OCI-LY3 (cell line): Measurements from ENCODE around the gene PNPLA2.

ENCODE experiments used
- H2AFZ ChIP-seq: fragments of 200-600, 300-600 bp; shearing (Covaris generic); 2 replicates; pipeline ENCODE4 v1.6.0; 2014; ENCODE audit warnings: antibody characterized with exemption, low read depth, low read length
- H3K27ac ChIP-seq: fragments of 200-600, 300-600 bp; sonication (generic); 2 replicates; pipeline ENCODE4 v1.5.1; 2014; ENCODE audit warnings: mild to moderate bottlenecking, low read length, moderate library complexity, mixed read lengths
- H3K27me3 ChIP-seq: fragments of 200-600, 300-600 bp; sonication (generic); 2 replicates; pipeline ENCODE4 v1.6.1; 2014; ENCODE audit warnings: low read depth, low read length, mixed read lengths
- H3K36me3 ChIP-seq: fragments of 200-600, 300-600 bp; sonication (generic); replicated peaks from 2 replicates; pipeline ENCODE3; 2014; ENCODE audit warnings: low read depth, low read length, mixed read lengths
- H3K4me1 ChIP-seq: fragments of 300-600, 200-600 bp; sonication (generic); 2 replicates; pipeline ENCODE4 v1.6.1; 2014; ENCODE audit warnings: low read length, mixed read lengths
- H3K4me2 ChIP-seq: fragments of 200-600, 300-600 bp; sonication (generic); 2 replicates; pipeline ENCODE4 v1.6.1; 2014; ENCODE audit warnings: low read length, mixed read lengths
- H3K4me3 ChIP-seq: fragments of 300-600, 200-600 bp; sonication (generic); 2 replicates; pipeline ENCODE4 v1.5.1; 2014; ENCODE audit warnings: antibody characterized with exemption, mild to moderate bottlenecking, low read length, moderate library complexity
- H3K79me2 ChIP-seq: fragments of 300-600, 200-600 bp; shearing (Covaris generic); 2 replicates; pipeline ENCODE4 v1.6.1; 2014; ENCODE audit warnings: mild to moderate bottlenecking, low read length, mixed read lengths
- H3K9ac ChIP-seq: fragments of 300-600, 200-600 bp; shearing (Covaris generic); 2 replicates; pipeline ENCODE4 v1.6.0; 2014; ENCODE audit warnings: mild to moderate bottlenecking, low read length, moderate library complexity
- H3K9me3 ChIP-seq: fragments of 200-600, 300-600 bp; shearing (Covaris generic); 2 replicates; pipeline ENCODE4 v1.6.1; 2014; ENCODE audit warnings: low read length, mixed read lengths; ENCODE audit not compliant: insufficient read depth
- H4K20me1 ChIP-seq: fragments of 200-600, 300-600 bp; sonication (generic); 2 replicates; pipeline ENCODE4 v1.6.1; 2016; ENCODE audit warnings: low read length, mixed read lengths; ENCODE audit not compliant: insufficient read depth
- EZH2phosphoT487 ChIP-seq: fragments of 200-600 bp; shearing (Covaris generic); IDR thresholded peaks from 2 replicates; pipeline ENCODE4 v1.6.1; 2018; ENCODE audit warnings: antibody characterized with exemption, mixed run types, low read depth
- TF ChIP-seq, protein P1 (sequence below): fragments of 200-600, 300-600 bp; sonication (generic); IDR thresholded peaks from 2 replicates; pipeline ENCODE4 v1.5.1; 2014; ENCODE audit warnings: antibody characterized with exemption, low read length, low read depth

Gene PNPLA2

DNA sequence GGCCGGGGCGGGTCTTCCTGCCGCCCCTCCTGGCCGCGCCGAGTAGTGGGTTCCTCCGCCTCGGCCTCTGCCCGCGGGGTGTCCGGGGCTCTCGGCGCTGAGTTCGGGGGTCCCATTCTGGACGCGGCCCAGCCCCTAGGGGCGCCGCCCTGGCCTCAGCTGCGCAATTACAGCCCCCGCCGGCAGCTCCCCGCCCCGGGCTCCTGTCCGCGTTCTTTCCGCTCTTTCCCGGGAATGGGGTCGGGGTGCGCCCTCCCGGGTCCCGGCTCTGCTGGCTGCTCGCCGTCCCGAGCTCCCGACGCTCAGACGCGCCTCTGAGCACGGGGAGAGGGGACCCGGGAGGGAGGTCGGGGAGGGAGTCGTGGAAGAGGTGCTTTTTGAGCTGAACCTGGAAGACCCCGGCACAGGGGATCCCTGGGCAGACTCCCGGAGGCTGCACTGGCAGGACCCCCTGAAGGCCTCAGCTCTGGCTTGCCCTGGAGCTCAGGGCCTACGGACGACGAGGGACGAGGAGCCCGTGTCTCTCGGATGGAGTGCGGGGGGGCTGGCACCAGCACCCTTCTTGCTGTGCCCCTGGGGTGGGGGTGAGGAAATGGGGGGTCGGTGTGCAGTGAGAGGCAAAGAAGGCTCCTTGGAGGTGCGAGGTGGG lies 24.5 kb downstream of the PNPLA2 start:
- Histone ChIP-seq H3K27ac (no peak overlapping the region), H4K20me1 (peaks cover 12% of the 10 kb centered on the region), H3K4me3 (peak overlapping the region; percentile 96), H2AFZ (no peak overlapping the region; the same call in 1 of the 2 replicates), H3K4me2 (peak overlapping the region; percentile 83), H3K9me3 (no peaks in the 10 kb centered on the region), H3K36me3 (peaks cover 3% of the 10 kb centered on the region), H3K27me3 (no peaks in the 10 kb centered on the region; the same call in 1 of the 2 replicates), H3K9ac (peak overlapping the region; percentile 85), H3K4me1 (peaks cover 26% of the 10 kb centered on the region), H3K79me2 (peaks cover 25% of the 10 kb centered on the region)
- TF ChIP-seq, protein P1, sequence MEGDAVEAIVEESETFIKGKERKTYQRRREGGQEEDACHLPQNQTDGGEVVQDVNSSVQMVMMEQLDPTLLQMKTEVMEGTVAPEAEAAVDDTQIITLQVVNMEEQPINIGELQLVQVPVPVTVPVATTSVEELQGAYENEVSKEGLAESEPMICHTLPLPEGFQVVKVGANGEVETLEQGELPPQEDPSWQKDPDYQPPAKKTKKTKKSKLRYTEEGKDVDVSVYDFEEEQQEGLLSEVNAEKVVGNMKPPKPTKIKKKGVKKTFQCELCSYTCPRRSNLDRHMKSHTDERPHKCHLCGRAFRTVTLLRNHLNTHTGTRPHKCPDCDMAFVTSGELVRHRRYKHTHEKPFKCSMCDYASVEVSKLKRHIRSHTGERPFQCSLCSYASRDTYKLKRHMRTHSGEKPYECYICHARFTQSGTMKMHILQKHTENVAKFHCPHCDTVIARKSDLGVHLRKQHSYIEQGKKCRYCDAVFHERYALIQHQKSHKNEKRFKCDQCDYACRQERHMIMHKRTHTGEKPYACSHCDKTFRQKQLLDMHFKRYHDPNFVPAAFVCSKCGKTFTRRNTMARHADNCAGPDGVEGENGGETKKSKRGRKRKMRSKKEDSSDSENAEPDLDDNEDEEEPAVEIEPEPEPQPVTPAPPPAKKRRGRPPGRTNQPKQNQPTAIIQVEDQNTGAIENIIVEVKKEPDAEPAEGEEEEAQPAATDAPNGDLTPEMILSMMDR, result no peak
- no peak for TF ChIP-seq EZH2phosphoT487

DNA sequence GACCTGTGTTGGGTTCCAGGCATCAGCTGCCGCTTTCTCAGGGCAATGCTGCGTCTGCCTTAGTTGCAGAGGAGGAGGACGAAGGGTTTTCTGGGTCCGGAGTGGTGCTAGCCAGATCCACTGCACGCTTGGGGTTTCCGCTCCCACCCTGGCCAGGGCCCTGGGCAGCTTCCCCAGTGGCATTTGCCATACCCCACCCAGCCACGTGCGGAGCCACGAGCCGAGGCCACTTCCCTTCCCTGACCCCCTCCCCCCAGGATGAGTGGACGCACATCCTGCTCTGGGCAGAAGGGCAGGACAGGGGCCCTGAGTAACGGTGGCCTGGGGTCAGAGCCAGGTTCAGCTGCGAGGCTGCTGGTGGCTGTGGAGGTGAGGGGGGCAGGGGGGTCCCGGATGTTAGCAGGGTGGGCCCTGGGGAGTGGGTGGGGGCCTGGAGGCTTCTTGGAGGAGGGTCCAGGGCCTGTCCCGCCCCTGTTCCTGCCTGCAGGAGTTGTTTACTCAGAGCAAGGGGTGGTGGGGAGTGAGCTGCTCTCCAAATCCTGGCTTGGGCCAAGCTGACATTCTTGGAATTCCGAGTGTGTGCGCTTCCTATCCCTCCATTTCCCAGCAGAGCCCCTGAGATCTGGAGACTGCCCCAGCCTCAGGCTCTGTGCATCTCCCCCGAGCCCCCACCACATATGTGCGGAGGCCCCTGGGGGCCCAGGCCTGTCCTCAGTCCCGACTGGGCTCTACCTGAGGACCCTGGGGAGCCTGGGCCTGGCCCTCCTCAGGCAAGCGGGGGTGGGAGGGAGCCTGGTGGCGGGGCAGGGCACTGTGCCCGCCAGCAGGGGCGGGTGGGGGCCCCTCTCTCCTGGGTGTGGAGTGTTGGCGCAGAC lies 25.3 kb downstream of the PNPLA2 start:
- H4K20me1 ChIP-seq, result peaks cover 12% of the 10 kb centered on the region
- H2AFZ ChIP-seq, result no peak overlapping the region
- H3K9ac ChIP-seq, result peak overlapping the region; percentile 85
- TF ChIP-seq, protein P1, result no peak
- no peak for TF ChIP-seq EZH2phosphoT487
- peak overlapping the region; percentile 83 for H3K4me2 ChIP-seq
- H3K27me3 ChIP-seq, result no peaks in the 10 kb centered on the region; the same call in 1 of the 2 replicates
- H3K9me3 ChIP-seq, result no peaks in the 10 kb centered on the region
- H3K27ac ChIP-seq, result no peak overlapping the region
- H3K36me3 ChIP-seq, result peaks cover 3% of the 10 kb centered on the region
- H3K4me1 ChIP-seq, result peaks cover 33% of the 10 kb centered on the region
- H3K79me2 ChIP-seq, result peaks cover 25% of the 10 kb centered on the region
- H3K4me3 ChIP-seq, result peak overlapping the region; percentile 96

DNA sequence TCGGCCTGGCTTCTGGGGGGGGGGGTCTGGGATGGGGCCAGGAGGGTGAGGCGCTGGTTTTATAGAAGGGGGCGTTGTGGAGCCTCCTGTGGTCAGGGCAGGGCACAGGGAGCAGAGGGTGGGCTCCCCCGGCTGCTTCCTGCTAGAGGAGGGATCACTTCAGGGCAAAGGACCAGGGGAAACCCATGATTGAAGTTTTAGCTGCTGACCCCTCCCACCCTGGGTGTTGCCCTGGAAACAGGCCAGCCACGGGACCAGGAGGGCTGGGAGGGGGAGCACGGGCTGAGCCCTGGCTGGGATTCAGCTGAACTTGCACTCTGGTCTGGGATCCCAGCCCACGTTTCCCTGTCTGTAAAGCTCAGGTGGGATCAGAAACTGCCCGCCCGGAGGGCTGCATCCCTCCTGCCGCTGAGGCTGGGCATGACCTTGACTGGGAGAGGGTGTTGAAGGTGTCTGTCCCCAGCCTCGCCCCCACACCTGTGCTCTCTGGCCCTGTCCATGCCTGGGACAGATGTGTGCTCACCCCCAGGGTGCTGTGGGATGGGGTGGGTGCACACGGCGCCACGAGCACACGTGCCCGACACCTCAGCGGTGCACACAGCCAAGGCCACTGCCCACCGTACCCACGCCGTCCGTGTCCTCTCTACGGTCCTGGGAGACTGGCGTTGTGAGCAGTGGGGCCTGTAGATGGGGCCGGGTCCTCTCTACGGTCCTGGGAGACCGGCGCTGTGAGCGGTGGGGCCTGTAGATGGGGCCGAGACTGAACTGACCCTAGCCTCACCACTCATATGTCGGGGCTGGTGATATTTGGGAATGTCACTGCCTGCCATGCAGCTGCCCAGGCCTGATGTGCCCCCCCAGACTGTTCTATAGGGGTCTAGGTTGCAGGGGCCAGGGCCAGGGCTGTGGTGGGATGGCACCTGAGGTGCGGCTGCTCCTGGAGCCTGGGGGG lies 26.3 kb downstream of the PNPLA2 start:
- H3K27ac ChIP-seq, result no peak overlapping the region
- peak overlapping the region; percentile 83 for H3K4me2 ChIP-seq
- no peak overlapping the region for H2AFZ ChIP-seq
- peaks cover 24% of the 10 kb centered on the region for H3K79me2 ChIP-seq
- H4K20me1 ChIP-seq, result peaks cover 12% of the 10 kb centered on the region
- peaks cover 36% of the 10 kb centered on the region for H3K4me1 ChIP-seq
- no peaks in the 10 kb centered on the region; the same call in 1 of the 2 replicates for H3K27me3 ChIP-seq
- no peak overlapping the region for H3K9ac ChIP-seq
- H3K36me3 ChIP-seq, result peaks cover 3% of the 10 kb centered on the region
- no peaks in the 10 kb centered on the region for H3K9me3 ChIP-seq
- H3K4me3 ChIP-seq, result peak overlapping the region; percentile 96
- no peak for TF ChIP-seq EZH2phosphoT487
- TF ChIP-seq, protein P1, result no peak
